ENCODE results near the gene AP4S1.
"Not testable (repeated sequence)": the region's sequence is repeated elsewhere in the genome, so short reads cannot be mapped to it uniquely, and the experiment has no call there.

The AP4S1 gene

GRCh38 chr14:31090883-31091764 lies 65.7 kb downstream of the AP4S1 start:
- DNase-seq, result peak; percentile 86

GRCh38 chr14:31092160-31092708 lies 66.8 kb downstream of the AP4S1 start:
- no peak for DNase-seq

GRCh38 chr14:31093884-31094839 lies 68.7 kb downstream of the AP4S1 start:
- DNase-seq, result not testable (repeated sequence)

- DNase-seq, result not testable (repeated sequence)
Observed at GRCh38 chr14:31095817-31096216, 70.4 kb downstream of the AP4S1 start.

- DNase-seq, result no peak
Observed at GRCh38 chr14:31096255-31096654, 70.8 kb downstream of the AP4S1 start.

- no peak for DNase-seq
Observed at GRCh38 chr14:31097081-31097480, 71.6 kb downstream of the AP4S1 start.

GRCh38 chr14:31106768-31107167 lies 81.3 kb downstream of the AP4S1 start:
- DNase-seq, result no peak

GRCh38 chr14:31109257-31109656 lies 83.8 kb downstream of the AP4S1 start:
- DNase-seq, result no peak

- no peak for DNase-seq
Observed at GRCh38 chr14:31110872-31111271, 85.4 kb downstream of the AP4S1 start.

GRCh38 chr14:31113794-31114193 lies 88.3 kb downstream of the AP4S1 start:
- no peak for DNase-seq

GRCh38 chr14:31118892-31119291 lies 93.4 kb downstream of the AP4S1 start:
- no peak for DNase-seq

GRCh38 chr14:31122098-31122611 lies 96.7 kb downstream of the AP4S1 start:
- no peak for DNase-seq

GRCh38 chr14:31122921-31123320 lies 97.5 kb downstream of the AP4S1 start:
- DNase-seq, result no peak

- no peak for DNase-seq
Observed at GRCh38 chr14:31124197-31124596, 98.7 kb downstream of the AP4S1 start.

GRCh38 chr14:31125231-31125630 lies 99.8 kb downstream of the AP4S1 start:
- DNase-seq, result no peak

GRCh38 chr14:31126680-31127079 lies 101.2 kb downstream of the AP4S1 start:
- DNase-seq, result no peak

GRCh38 chr14:31127690-31128089 lies 102.2 kb downstream of the AP4S1 start:
- no peak for DNase-seq

- DNase-seq, result no peak
Observed at GRCh38 chr14:31128601-31129526, 103.4 kb downstream of the AP4S1 start.

- DNase-seq, result no peak
Observed at GRCh38 chr14:31133133-31133532, 107.7 kb downstream of the AP4S1 start.

GRCh38 chr14:31137214-31137889 lies 111.9 kb downstream of the AP4S1 start:
- no peak for DNase-seq

GRCh38 chr14:31138301-31138700 lies 112.9 kb downstream of the AP4S1 start:
- no peak for DNase-seq
